Transverse colon (tissue), 4 donors: ENCODE data around the gene EXTL1.

Experiments used
- EP300 ChIP-seq: sonication (generic); formaldehyde crosslinking; IDR thresholded peaks from one replicate; pipeline ENCODE4 v1.6.1; 2017; ENCODE audit warnings: antibody characterized with exemption, low read depth
- POLR2A ChIP-seq: fragments of 450-650 bp; IDR thresholded peaks from one replicate; pipeline ENCODE4 v1.6.1; 2016; ENCODE audit warnings: antibody characterized with exemption, mild to moderate bottlenecking, moderate library complexity
- POLR2AphosphoS5 ChIP-seq, 3 donors: sonication (generic); formaldehyde crosslinking; IDR thresholded peaks; one replicate each; pipeline ENCODE4 v1.6.1; 2016; ENCODE audit warnings: antibody characterized with exemption in 3 of 3
- TF ChIP-seq, protein P1 (sequence below), 5 experiments: fragments of 200-600 bp in 3 of 5; fragments of 450-650 bp in 2 of 5; sonication (generic) in 3 of 5; IDR thresholded peaks; 1 replicate in 2 of 5; 2 replicates in 3 of 5; pipeline ENCODE4 v1.5.1; 2016 to 2017; ENCODE audit warnings: antibody characterized with exemption in 5 of 5, inconsistent platforms in 3 of 5, mild to moderate bottlenecking in 2 of 5, moderate library complexity in 1 of 5

DNA sequence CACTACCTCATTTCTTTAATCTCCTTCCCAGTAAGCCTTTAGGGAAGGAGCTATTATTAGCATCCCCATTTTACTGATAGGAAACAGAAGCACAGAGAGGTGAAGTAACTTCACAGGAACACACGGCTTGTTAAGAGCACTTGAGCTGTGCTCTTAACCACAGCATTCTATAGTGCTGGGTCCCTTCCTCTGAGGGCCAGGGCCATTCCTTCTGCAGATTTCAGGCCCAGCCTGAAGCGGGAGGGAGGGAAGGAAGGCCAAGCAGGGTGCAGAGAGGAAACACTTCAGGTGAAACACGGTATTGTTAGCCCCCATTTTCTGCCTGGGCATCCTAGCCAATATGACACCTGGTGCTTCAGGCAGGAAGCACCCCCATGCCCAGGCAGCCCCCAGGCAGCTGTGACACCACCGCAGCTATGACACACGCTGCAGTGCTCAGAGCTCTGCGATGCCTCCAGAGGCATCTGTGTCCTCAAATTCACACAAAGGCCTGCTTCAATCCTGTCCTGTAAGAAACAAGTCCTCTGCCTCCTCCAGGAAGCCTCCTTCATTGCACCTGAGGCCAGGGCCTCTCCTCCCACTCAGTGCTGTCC, 4.5 kb upstream of the EXTL1 start:
- TF ChIP-seq, protein P1, sequence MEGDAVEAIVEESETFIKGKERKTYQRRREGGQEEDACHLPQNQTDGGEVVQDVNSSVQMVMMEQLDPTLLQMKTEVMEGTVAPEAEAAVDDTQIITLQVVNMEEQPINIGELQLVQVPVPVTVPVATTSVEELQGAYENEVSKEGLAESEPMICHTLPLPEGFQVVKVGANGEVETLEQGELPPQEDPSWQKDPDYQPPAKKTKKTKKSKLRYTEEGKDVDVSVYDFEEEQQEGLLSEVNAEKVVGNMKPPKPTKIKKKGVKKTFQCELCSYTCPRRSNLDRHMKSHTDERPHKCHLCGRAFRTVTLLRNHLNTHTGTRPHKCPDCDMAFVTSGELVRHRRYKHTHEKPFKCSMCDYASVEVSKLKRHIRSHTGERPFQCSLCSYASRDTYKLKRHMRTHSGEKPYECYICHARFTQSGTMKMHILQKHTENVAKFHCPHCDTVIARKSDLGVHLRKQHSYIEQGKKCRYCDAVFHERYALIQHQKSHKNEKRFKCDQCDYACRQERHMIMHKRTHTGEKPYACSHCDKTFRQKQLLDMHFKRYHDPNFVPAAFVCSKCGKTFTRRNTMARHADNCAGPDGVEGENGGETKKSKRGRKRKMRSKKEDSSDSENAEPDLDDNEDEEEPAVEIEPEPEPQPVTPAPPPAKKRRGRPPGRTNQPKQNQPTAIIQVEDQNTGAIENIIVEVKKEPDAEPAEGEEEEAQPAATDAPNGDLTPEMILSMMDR (IDR thresholded peaks at IDR 0.05), result no peak
- TF ChIP-seq EP300, result no peak
- no peak for TF ChIP-seq POLR2AphosphoS5 (IDR thresholded peaks at IDR 0.05)
- no peak for TF ChIP-seq POLR2A
